Astrocyte (in vitro differentiated cells and primary cell): Measurements from ENCODE around the gene ZC3H4.

Source experiments
- EZH2 ChIP-seq: IDR thresholded peaks from 2 replicates; pipeline ENCODE4 v1.6.1; 2012; ENCODE audit warnings: mild to moderate bottlenecking, low read length, inconsistent platforms; ENCODE audit not compliant: insufficient read depth
- TF ChIP-seq, protein P1 (sequence below): IDR thresholded peaks from 2 replicates; pipeline ENCODE4 v1.5.1; 2011; ENCODE audit warnings: low read depth, mild to moderate bottlenecking, inconsistent platforms, low read length, moderate library complexity; ENCODE audit not compliant: insufficient read depth

GRCh38 chr19:47120470-47121067 is 7.0 kb upstream of the ZC3H4 start:
- TF ChIP-seq, protein P1, sequence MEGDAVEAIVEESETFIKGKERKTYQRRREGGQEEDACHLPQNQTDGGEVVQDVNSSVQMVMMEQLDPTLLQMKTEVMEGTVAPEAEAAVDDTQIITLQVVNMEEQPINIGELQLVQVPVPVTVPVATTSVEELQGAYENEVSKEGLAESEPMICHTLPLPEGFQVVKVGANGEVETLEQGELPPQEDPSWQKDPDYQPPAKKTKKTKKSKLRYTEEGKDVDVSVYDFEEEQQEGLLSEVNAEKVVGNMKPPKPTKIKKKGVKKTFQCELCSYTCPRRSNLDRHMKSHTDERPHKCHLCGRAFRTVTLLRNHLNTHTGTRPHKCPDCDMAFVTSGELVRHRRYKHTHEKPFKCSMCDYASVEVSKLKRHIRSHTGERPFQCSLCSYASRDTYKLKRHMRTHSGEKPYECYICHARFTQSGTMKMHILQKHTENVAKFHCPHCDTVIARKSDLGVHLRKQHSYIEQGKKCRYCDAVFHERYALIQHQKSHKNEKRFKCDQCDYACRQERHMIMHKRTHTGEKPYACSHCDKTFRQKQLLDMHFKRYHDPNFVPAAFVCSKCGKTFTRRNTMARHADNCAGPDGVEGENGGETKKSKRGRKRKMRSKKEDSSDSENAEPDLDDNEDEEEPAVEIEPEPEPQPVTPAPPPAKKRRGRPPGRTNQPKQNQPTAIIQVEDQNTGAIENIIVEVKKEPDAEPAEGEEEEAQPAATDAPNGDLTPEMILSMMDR = no peak
- TF ChIP-seq EZH2 = no peak
